Testis (tissue), 2 donors: Measurements from ENCODE around the gene CST1.

Experiments
- CTCF ChIP-seq, 3 experiments: fragments of 450-650 bp in 2 of 3; fragments of 200-600 bp in 1 of 3; sonication (generic) in 1 of 3; IDR thresholded peaks; one replicate each; pipeline ENCODE4 v1.5.1; 2016 to 2019; ENCODE audit warnings: antibody characterized with exemption in 3 of 3, mild to moderate bottlenecking in 2 of 3, moderate library complexity in 1 of 3
- POLR2A ChIP-seq: fragments of 450-650 bp; IDR thresholded peaks from one replicate; pipeline ENCODE4 v1.6.1; 2017; ENCODE audit warnings: antibody characterized with exemption, mild to moderate bottlenecking, moderate library complexity

- TF ChIP-seq CTCF (IDR thresholded peaks at IDR 0.05) (no peak), POLR2A (no peak)
Observed at GRCh38 chr20:23753589-23753988, 2.9 kb upstream of the CST1 start.
